KMS-11 (cell line): ENCODE measurements around the gene CCDC122.

Experiments
- H2AFZ ChIP-seq: fragments of 200-600 bp; sonication (generic); 2 replicates; pipeline ENCODE4 v1.6.1; 2016; ENCODE audit warnings: antibody characterized with exemption, mixed run types, low read depth
- H3K27ac ChIP-seq: fragments of 200-600 bp; sonication (generic); 2 replicates; pipeline ENCODE4 v1.6.1; 2016; ENCODE audit warnings: mild to moderate bottlenecking, mixed run types
- H3K27me3 ChIP-seq: fragments of 200-600 bp; sonication (generic); 2 replicates; pipeline ENCODE4 v1.6.1; 2017; ENCODE audit warnings: mild to moderate bottlenecking, low read depth, mixed run types, moderate library complexity; ENCODE audit not compliant: insufficient read depth
- H3K36me3 ChIP-seq: fragments of 200-600 bp; sonication (generic); 2 replicates; pipeline ENCODE4 v1.6.1; 2017; ENCODE audit warnings: mild to moderate bottlenecking, mixed run types; ENCODE audit not compliant: insufficient read depth
- H3K4me1 ChIP-seq: fragments of 200-600 bp; sonication (generic); 2 replicates; pipeline ENCODE4 v1.6.1; 2016; ENCODE audit warnings: mild to moderate bottlenecking, low read depth, mixed run types; ENCODE audit not compliant: poor library complexity, severe bottlenecking
- H3K4me2 ChIP-seq: fragments of 200-600 bp; sonication (generic); 2 replicates; pipeline ENCODE4 v1.7.0; 2016; ENCODE audit warnings: mild to moderate bottlenecking, mixed run types
- H3K4me3 ChIP-seq: fragments of 200-600 bp; sonication (generic); IDR thresholded peaks from 2 replicates; pipeline ENCODE4 v1.6.1; 2017; ENCODE audit warnings: low read depth, low read length, mixed read lengths; ENCODE audit not compliant: insufficient read depth
- H3K79me2 ChIP-seq: fragments of 200-600 bp; sonication (generic); 2 replicates; pipeline ENCODE4 v1.6.1; 2016; ENCODE audit warnings: low read depth, mixed run types; ENCODE audit not compliant: insufficient read depth
- H3K9ac ChIP-seq: fragments of 200-600 bp; sonication (generic); 2 replicates; pipeline ENCODE4 v1.6.1; 2016; ENCODE audit warnings: mild to moderate bottlenecking, mixed run types
- H4K20me1 ChIP-seq: fragments of 200-600 bp; sonication (generic); 2 replicates; pipeline ENCODE4 v1.6.1; 2016; ENCODE audit warnings: mild to moderate bottlenecking, mixed run types; ENCODE audit not compliant: insufficient read depth
- CTCF ChIP-seq: fragments of 200-600 bp; sonication (generic); conservative IDR thresholded peaks from 2 replicates; pipeline ENCODE4 v1.6.1; 2017; ENCODE audit warnings: low read depth, mild to moderate bottlenecking, antibody characterized with exemption, low read length, moderate library complexity, mixed read lengths

CCDC122 gene

GRCh38 chr13:43804461-43805070 is 75.0 kb downstream of the CCDC122 start:
- Histone ChIP-seq H2AFZ (no peak overlapping the region), H3K4me3 (no peak overlapping the region), H3K4me2 (no peak overlapping the region), H3K27me3 (no peaks in the 10 kb centered on the region), H4K20me1 (no peaks in the 10 kb centered on the region), H3K79me2 (no peaks in the 10 kb centered on the region), H3K27ac (no peak overlapping the region), H3K9ac (no peak overlapping the region), H3K36me3 (no peaks in the 10 kb centered on the region), H3K4me1 (peaks cover 6% of the 10 kb centered on the region)
- peak; percentile 67 for TF ChIP-seq CTCF

- peaks cover 6% of the 10 kb centered on the region for H3K4me1 ChIP-seq
- H3K36me3 ChIP-seq = no peaks in the 10 kb centered on the region
- no peak overlapping the region for H3K27ac ChIP-seq
- TF ChIP-seq CTCF = no peak
- H3K9ac ChIP-seq = no peak overlapping the region
- no peaks in the 10 kb centered on the region for H3K79me2 ChIP-seq
- no peaks in the 10 kb centered on the region for H3K27me3 ChIP-seq
- no peaks in the 10 kb centered on the region for H4K20me1 ChIP-seq
- H3K4me3 ChIP-seq = no peak overlapping the region
- no peak overlapping the region for H3K4me2 ChIP-seq
- H2AFZ ChIP-seq = no peak overlapping the region
Observed at GRCh38 chr13:43802511-43802910, 77.0 kb downstream of the CCDC122 start.

GRCh38 chr13:43800828-43801227 is 78.7 kb downstream of the CCDC122 start:
- TF ChIP-seq CTCF = no peak
- Histone ChIP-seq H3K27me3 (no peaks in the 10 kb centered on the region), H3K27ac (no peak overlapping the region), H3K4me1 (peaks cover 6% of the 10 kb centered on the region), H3K36me3 (no peaks in the 10 kb centered on the region), H3K9ac (no peak overlapping the region), H3K4me3 (no peak overlapping the region), H3K79me2 (no peaks in the 10 kb centered on the region), H4K20me1 (no peaks in the 10 kb centered on the region), H2AFZ (no peak overlapping the region), H3K4me2 (no peak overlapping the region)

GRCh38 chr13:43799191-43799590 is 80.3 kb downstream of the CCDC122 start:
- no peak for TF ChIP-seq CTCF
- Histone ChIP-seq H3K4me3 (no peak overlapping the region), H4K20me1 (no peaks in the 10 kb centered on the region), H3K27ac (no peak overlapping the region), H3K36me3 (no peaks in the 10 kb centered on the region), H3K4me1 (peaks cover 2% of the 10 kb centered on the region), H3K27me3 (no peaks in the 10 kb centered on the region), H3K9ac (no peak overlapping the region), H3K79me2 (no peaks in the 10 kb centered on the region), H2AFZ (no peak overlapping the region), H3K4me2 (no peak overlapping the region)
